ENCODE results near the gene LGSN.
"Not testable (repeated sequence)": the region's sequence is repeated elsewhere in the genome, so short reads cannot be mapped to it uniquely, and the experiment has no call there.

The LGSN gene

GRCh38 chr6:63227928-63228894, 91.6 kb downstream of the LGSN start:
- not testable (repeated sequence) for DNase-seq

- DNase-seq: not testable (repeated sequence)
These were observed 93.8 kb downstream of the LGSN start for GRCh38 chr6:63225987-63226386.
